HFFc6 (cell line): ENCODE measurements around the gene CLIC6. TPM values are rescaled to one million over a fixed set of nuclear protein-coding genes. Genes with fewer than 3 reads are reported as not detected.

Experiments used
- DNase-seq: peaks from one replicate; pipeline ENCODE4 v3.0.0-alpha.2; 2018
- H3K27ac Mint-ChIP-seq: 2 replicates; pipeline ENCODE4 v1.8.0; 2020; ENCODE audit warnings: mild to moderate bottlenecking, mixed read lengths
- H3K27me3 Mint-ChIP-seq: 2 replicates; pipeline ENCODE4 v1.8.0; 2021; ENCODE audit warnings: mild to moderate bottlenecking, moderate library complexity, mixed read lengths; ENCODE audit not compliant: insufficient read depth
- H3K36me3 Mint-ChIP-seq: 2 replicates; pipeline ENCODE4 v1.8.0; 2021; ENCODE audit warnings: low read depth, mixed read lengths
- H3K4me1 Mint-ChIP-seq: 2 replicates; pipeline ENCODE4 v1.8.0; 2020; ENCODE audit warnings: low read depth, mixed read lengths
- H3K4me3 Mint-ChIP-seq: 2 replicates; pipeline ENCODE4 v1.8.0; 2020; ENCODE audit warnings: mild to moderate bottlenecking, moderate library complexity, mixed read lengths
- H3K9me3 Mint-ChIP-seq: 2 replicates; pipeline ENCODE4 v1.8.0; 2020; ENCODE audit warnings: mild to moderate bottlenecking, mixed read lengths
- total RNA-seq, 6 experiments: library from RNA; stranded (reverse); fragmentation: NEBNext Ultra II Directional; extraction: Animal tissue kit (Norgen Biotek cat#: 25700); gene quantifications; 2 replicates in 1 of 6; 3 replicates in 5 of 6; pipeline ENCODE4 v1.2.3, GENCODE V29; 2021
- TF ChIP-seq, protein P1 (sequence below): fragments of 200-600 bp; sonication (generic); IDR thresholded peaks from 2 replicates; pipeline ENCODE4 v1.5.0; 2021; ENCODE audit warnings: antibody characterized with exemption, mild to moderate bottlenecking

Gene CLIC6
- total RNA-seq, 6 experiments from 2014 or later, result not detected

DNA sequence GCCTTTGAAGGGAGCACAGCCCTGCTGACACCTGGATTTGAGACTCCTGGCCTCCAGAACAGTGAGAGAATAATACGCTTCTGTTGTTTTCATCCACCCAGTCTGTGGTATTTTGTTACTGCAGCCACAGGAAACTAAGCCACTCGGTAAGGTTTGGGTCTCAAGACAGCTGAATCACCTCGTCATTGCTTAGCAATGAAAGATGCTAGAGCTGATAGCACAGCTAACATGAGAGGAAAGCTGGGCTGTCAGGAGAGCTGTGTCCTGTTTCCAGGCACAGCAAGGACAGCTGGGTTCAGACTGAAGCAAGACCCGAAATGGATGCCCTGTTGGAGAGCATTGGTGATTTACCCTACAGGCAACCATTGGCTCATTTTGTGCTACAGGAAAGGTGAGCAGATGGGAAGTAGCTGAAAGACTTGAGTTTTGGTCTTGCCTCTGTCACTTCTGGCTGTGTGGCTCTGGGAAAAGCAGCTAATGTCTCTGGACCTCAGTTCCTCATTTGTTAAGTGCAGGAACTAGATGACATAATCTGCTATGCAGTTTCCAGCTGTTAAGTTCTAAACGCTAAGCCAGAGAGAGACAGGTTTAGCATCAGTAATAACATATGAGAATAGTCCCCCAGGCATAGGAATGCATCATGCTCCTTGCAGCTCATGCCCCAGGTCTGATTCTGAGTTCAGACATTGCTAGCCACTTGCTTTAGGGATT lies 58.0 kb downstream of the CLIC6 start:
- Mint-ChIP-seq H3K27me3 (peaks cover 6% of the 10 kb centered on the region), H3K4me3 (peak overlapping the region; percentile 56), H3K36me3 (no peaks in the 10 kb centered on the region; the same call in 1 of the 2 replicates), H3K9me3 (no peaks in the 10 kb centered on the region), H3K4me1 (peaks cover 47% of the 10 kb centered on the region), H3K27ac (peak overlapping the region; percentile 79)
- peak; percentile 76 for DNase-seq
- TF ChIP-seq, protein P1, sequence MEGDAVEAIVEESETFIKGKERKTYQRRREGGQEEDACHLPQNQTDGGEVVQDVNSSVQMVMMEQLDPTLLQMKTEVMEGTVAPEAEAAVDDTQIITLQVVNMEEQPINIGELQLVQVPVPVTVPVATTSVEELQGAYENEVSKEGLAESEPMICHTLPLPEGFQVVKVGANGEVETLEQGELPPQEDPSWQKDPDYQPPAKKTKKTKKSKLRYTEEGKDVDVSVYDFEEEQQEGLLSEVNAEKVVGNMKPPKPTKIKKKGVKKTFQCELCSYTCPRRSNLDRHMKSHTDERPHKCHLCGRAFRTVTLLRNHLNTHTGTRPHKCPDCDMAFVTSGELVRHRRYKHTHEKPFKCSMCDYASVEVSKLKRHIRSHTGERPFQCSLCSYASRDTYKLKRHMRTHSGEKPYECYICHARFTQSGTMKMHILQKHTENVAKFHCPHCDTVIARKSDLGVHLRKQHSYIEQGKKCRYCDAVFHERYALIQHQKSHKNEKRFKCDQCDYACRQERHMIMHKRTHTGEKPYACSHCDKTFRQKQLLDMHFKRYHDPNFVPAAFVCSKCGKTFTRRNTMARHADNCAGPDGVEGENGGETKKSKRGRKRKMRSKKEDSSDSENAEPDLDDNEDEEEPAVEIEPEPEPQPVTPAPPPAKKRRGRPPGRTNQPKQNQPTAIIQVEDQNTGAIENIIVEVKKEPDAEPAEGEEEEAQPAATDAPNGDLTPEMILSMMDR, result no peak

DNA sequence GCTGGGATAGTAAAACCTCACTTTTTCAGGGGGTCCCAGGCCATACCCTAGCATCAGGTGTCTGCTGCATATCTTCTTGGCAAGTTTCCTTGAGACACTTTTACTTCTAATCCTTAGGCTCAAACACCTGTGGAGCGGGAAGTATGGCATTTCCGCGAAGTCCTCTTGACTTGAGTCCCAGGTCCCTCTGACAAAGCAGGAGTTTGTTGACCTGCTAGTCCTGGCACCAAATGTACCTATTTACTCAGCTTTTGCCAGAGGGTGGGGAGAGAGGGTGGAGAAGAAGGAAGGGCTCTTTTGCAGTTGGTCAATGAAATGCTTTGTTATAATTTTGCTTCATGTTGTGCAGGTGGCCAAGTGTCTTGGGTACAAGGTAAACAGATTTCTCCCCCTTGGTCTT lies 59.7 kb downstream of the CLIC6 start:
- no peak for DNase-seq
- Mint-ChIP-seq H3K9me3 (no peaks in the 10 kb centered on the region), H3K4me3 (no peak overlapping the region), H3K36me3 (no peaks in the 10 kb centered on the region; the same call in 1 of the 2 replicates), H3K27ac (no peak overlapping the region), H3K27me3 (peaks cover 3% of the 10 kb centered on the region), H3K4me1 (peaks cover 64% of the 10 kb centered on the region)
- TF ChIP-seq, protein P1, result no peak

DNA sequence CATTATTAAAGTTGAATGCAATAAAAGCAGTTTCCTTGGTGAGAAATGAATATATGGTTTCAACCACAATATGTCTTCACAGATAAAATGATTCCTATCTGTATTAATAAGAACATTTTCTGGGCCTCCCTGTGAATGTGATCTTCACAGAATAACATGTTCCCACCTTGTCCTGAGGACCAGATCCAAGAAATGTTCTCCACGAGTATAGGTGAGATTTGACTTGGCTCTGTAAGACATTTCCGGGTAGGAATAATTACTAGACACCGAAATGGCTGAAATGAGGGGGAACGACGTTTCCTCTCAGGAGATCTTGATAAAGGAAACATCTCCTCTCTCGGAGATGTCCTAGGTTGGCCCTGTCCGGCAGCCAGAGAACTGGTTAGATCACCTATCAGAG lies 61.4 kb downstream of the CLIC6 start:
- Mint-ChIP-seq H3K36me3 (no peaks in the 10 kb centered on the region; the same call in 1 of the 2 replicates), H3K27me3 (peaks cover 3% of the 10 kb centered on the region), H3K4me3 (no peak overlapping the region), H3K27ac (no peak overlapping the region), H3K9me3 (no peaks in the 10 kb centered on the region), H3K4me1 (peaks cover 71% of the 10 kb centered on the region)
- TF ChIP-seq, protein P1, result no peak
- DNase-seq, result no peak

DNA sequence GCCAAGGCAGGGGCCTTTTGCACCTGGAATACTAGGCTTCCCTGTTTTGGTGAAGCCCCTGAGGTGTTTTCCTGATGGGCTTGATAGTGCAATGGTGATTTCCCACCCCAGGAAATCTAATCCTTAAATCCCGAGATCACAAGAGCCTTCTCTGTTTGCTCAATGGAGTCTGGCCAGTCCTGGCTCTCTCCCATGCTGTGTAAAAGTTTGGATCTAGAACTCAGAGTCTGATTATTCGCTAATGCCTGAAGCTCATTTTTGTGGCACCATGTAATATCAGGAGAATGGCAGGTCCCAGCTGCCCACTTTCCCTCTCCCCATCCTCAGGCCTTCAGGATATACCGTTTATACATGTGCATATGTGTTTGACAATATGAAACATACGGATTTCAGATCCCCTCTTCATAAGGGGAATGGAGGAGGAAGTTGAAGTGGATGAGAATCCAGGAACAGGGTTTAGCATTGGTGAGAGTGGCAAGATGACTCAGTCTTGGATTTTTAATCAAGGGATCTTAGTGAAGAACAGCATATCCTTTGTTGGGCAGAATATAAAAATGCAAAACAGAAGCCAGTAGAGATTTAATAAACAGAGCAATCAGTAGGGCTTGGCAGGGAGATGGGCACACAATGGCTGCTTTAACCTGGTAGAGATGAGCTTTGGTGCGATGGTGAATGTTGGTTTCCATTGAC lies 62.1 kb downstream of the CLIC6 start:
- Mint-ChIP-seq H3K9me3 (no peaks in the 10 kb centered on the region), H3K27me3 (peaks cover 3% of the 10 kb centered on the region), H3K4me3 (no peak overlapping the region), H3K36me3 (no peaks in the 10 kb centered on the region), H3K4me1 (peaks cover 73% of the 10 kb centered on the region), H3K27ac (no peak overlapping the region)
- DNase-seq, result no peak
- TF ChIP-seq, protein P1, result no peak

DNA sequence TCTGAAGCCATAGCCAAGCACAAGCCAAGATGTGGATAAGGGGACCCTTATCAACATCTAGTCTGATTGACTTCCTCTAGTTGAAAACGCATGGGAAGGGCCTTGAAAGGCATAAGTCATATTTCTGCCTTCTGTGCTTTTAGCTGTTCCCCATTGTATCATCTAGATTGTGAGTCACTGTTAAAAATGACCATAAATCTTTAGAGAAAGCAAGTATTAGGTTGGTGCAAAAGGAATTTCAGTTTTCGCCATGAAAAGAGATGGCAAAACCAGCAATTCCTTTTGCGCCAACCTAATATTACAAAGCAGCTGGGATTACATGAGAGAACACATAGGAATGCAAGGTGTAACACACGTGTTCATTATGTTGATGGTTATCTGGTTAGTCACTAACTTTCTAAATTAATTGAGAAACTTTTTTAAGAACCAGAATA lies 63.6 kb downstream of the CLIC6 start:
- TF ChIP-seq, protein P1, result no peak
- peak; percentile 50 for DNase-seq
- H3K27me3 Mint-ChIP-seq, result no peaks in the 10 kb centered on the region; the same call in 1 of the 2 replicates
- H3K9me3 Mint-ChIP-seq, result no peaks in the 10 kb centered on the region
- peaks cover 73% of the 10 kb centered on the region for H3K4me1 Mint-ChIP-seq
- H3K36me3 Mint-ChIP-seq, result no peaks in the 10 kb centered on the region
- peak overlapping the region; percentile 46; the same call in 1 of the 2 replicates for H3K27ac Mint-ChIP-seq
- no peak overlapping the region for H3K4me3 Mint-ChIP-seq
